GM12874 (cell line): Measurements from ENCODE around the gene ANKRD65.

Experiments used
- TF ChIP-seq, protein P1 (sequence below): IDR thresholded peaks from 2 replicates; pipeline ENCODE4 v1.5.1; 2011; ENCODE audit warnings: low read depth, mild to moderate bottlenecking, control low read depth, low read length, moderate library complexity; ENCODE audit not compliant: insufficient read depth

The ANKRD65 gene

DNA sequence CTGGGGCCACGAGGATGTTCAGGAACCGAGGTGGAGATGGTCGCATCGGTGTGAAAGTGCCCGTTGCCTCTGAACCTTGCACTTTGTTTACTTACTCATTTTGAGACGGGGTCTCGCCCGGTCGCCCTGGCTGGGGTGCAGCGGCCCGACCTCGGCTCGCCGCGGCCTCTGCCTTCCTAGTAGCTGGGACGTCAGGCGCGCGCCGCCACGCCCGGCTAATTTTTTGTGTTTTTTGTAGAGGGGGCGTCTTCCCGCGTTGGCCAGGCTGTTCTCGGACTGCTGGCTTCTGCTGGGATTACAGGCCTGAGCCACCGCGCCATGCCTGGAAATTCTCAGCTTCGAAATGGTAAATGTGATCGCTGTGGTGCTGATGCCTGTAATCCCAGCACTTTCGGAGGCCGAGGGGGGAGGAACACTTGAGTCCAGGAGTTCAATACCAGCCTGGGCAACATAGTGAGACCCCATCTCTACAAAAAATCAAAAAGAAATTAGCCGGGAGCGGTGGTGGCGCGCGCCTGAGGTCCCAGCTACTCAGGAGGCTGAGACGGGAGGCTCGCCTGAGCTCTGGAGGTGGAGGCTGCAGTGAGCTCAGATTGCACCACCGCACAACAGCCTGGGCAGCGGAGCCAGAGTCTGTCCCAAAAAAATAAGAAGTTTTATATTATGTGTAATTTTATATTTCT is 13.3 kb downstream of the ANKRD65 start:
- TF ChIP-seq, protein P1, sequence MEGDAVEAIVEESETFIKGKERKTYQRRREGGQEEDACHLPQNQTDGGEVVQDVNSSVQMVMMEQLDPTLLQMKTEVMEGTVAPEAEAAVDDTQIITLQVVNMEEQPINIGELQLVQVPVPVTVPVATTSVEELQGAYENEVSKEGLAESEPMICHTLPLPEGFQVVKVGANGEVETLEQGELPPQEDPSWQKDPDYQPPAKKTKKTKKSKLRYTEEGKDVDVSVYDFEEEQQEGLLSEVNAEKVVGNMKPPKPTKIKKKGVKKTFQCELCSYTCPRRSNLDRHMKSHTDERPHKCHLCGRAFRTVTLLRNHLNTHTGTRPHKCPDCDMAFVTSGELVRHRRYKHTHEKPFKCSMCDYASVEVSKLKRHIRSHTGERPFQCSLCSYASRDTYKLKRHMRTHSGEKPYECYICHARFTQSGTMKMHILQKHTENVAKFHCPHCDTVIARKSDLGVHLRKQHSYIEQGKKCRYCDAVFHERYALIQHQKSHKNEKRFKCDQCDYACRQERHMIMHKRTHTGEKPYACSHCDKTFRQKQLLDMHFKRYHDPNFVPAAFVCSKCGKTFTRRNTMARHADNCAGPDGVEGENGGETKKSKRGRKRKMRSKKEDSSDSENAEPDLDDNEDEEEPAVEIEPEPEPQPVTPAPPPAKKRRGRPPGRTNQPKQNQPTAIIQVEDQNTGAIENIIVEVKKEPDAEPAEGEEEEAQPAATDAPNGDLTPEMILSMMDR, result no peak

- TF ChIP-seq, protein P1, result no peak
These were observed 14.0 kb downstream of the ANKRD65 start, which contains the start of gene MRPL20 for GRCh38 chr1:1406821-1407635. TSS of gene MRPL20 (minus strand) at chr1:1407293. CDS start at chr1:1407217, 76 bp downstream.

- TF ChIP-seq, protein P1, result no peak
These were observed 14.8 kb downstream of the ANKRD65 start for GRCh38 chr1:1406101-1406820.

- TF ChIP-seq, protein P1, result no peak
These were observed 17.4 kb downstream of the ANKRD65 start for GRCh38 chr1:1403653-1404052.

DNA sequence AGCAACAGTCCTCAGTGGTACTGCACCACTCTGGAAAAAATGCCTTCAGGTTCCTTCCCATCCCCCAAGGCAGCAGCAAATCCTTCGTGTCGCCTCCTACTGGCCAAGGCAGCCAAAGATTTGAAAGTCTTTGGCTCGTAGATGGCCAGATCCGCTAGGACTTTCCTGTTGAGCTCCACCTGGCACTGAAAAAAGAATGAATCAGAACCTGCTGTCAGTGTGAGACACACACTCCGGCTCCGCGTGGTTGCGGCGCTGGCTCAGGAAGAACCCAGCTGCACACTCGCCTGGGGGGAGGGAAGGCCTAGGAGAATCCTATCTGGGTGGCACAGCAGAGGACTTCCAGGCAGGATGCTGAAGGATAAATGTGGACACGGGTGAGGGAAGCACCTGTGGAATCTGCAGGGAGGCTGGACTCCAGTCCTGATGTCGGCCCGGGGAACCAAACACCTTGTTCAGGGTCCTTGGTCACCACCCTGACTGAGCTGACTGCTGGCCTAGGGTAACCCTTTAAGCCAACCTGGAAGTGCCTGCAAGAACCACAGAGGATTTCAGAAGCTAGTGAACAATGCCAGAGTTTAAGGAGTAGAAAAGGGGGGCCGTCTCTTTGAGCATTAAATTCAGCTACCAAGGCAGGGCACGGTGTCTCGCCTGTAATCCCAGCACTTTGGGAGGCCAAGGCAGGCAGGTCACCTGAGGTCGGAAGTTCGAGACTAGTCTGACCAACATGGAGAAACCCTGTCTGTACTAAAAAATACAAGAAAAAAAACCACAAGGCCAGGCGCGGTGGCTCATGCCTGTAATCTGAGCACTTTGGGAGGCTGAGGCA is 18.8 kb downstream of the ANKRD65 start:
- TF ChIP-seq, protein P1, result peak; percentile 61

DNA sequence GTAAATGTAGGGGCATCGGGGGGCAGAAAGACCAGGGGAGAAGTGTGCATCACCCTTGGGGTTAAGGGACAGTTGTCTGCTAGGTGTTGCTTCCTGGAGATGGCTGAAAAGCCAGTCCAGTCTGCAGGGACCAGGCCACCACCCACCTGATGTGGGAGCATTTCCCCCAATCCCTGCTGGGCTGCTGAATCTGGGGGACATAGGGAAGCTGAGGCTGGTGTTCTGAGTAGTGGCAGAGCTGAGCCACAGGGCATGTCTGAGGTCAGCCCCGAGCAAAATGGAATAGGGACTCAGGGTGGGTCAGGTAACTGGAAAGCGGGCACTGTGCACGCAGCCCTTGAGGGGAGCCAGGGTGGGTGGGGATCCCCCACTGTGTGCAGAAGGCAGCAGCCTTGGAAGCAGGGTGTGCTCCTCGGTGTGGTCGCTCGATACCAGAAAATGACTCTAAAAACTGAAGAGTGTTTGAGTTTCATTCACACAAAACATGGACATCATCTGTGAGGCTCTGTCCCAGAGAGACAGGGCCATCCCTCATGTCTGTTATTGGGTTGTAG is 19.5 kb downstream of the ANKRD65 start:
- TF ChIP-seq, protein P1, result no peak
